ENCODE data around the gene PJVK.

- TF ChIP-seq, protein P1, sequence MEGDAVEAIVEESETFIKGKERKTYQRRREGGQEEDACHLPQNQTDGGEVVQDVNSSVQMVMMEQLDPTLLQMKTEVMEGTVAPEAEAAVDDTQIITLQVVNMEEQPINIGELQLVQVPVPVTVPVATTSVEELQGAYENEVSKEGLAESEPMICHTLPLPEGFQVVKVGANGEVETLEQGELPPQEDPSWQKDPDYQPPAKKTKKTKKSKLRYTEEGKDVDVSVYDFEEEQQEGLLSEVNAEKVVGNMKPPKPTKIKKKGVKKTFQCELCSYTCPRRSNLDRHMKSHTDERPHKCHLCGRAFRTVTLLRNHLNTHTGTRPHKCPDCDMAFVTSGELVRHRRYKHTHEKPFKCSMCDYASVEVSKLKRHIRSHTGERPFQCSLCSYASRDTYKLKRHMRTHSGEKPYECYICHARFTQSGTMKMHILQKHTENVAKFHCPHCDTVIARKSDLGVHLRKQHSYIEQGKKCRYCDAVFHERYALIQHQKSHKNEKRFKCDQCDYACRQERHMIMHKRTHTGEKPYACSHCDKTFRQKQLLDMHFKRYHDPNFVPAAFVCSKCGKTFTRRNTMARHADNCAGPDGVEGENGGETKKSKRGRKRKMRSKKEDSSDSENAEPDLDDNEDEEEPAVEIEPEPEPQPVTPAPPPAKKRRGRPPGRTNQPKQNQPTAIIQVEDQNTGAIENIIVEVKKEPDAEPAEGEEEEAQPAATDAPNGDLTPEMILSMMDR (IDR thresholded peaks at IDR 0.05 in 8 of 11, conservative IDR thresholded peaks at IDR 0.05 in 3 of 11): peak in 3 of 11 experiments; percentile 20 to 54 (median 40)
- peak in 1 of 3 donors; percentile 80 for TF ChIP-seq POLR2A (IDR thresholded peaks at IDR 0.05)
- TF ChIP-seq POLR2AphosphoS5 (IDR thresholded peaks at IDR 0.05): peak; percentile 90 to 93 (median 91)
Observed at GRCh38 chr2:178480227-178481181, 29.3 kb downstream of the PJVK start, which contains the start of gene PLEKHA3.
